PC-3 (cell line): ENCODE results near the gene TMEM140. TPM values are rescaled to one million over a fixed set of nuclear protein-coding genes. Genes with fewer than 3 reads are reported as not detected.

Source experiments
- ATAC-seq: fragments of 200-7000 bp; cut with Tn5 transposase; 2 replicates; pipeline ENCODE4 v1.9.1; 2020; ENCODE audit warnings: mild to moderate bottlenecking, moderate library complexity
- BruUV-seq: library from RNA; stranded (reverse); fragments of 400-500 nt; replicated peaks from 2 replicates; lab custom pipeline; 2021; lab: Mats Ljungman, UMichigan
- CTCF ChIA-PET: fragments of 300-600 bp; sonication (Branson Sonifier 250); formaldehyde crosslinking; loops from one replicate; lab custom pipeline; 2022; ENCODE audit warnings: antibody characterized with exemption; lab: Charles Lee
- POLR2A ChIA-PET: fragments of 300-600 bp; sonication (Branson Sonifier 250); formaldehyde crosslinking; loops from one replicate; lab custom pipeline; 2022; ENCODE audit warnings: antibody characterized with exemption; ENCODE audit not compliant: unreplicated experiment; lab: Charles Lee
- DNase-seq: peaks from one replicate; pipeline ENCODE4 v3.0.0-alpha.2; 2015
- H2AFZ ChIP-seq: fragments of 300-600 bp; sonication (generic); 2 replicates; pipeline ENCODE4 v1.6.0; 2016; ENCODE audit warnings: antibody characterized with exemption, low read length
- H3F3A ChIP-seq: fragments of 300-600 bp; sonication (generic); one replicate; pipeline ENCODE4 v1.6.0; 2017; ENCODE audit warnings: antibody characterized with exemption, low read length, control low read depth, mild to moderate bottlenecking; ENCODE audit not compliant: unreplicated experiment
- H3K27ac ChIP-seq: fragments of 300-600 bp; sonication (generic); 2 replicates; pipeline ENCODE4 v1.5.1; 2016; ENCODE audit warnings: mild to moderate bottlenecking, low read length
- H3K27me3 ChIP-seq: fragments of 300-600 bp; sonication (generic); 2 replicates; pipeline ENCODE4 v1.6.1; 2016; ENCODE audit warnings: low read length, mixed read lengths
- H3K36me3 ChIP-seq: fragments of 300-600 bp; sonication (generic); 2 replicates; pipeline ENCODE4 v1.6.1; 2016; ENCODE audit warnings: low read depth, mixed run types, low read length, mixed read lengths
- H3K4me1 ChIP-seq: fragments of 300-600 bp; sonication (generic); 2 replicates; pipeline ENCODE4 v1.5.1; 2016; ENCODE audit warnings: low read length; ENCODE audit not compliant: insufficient read depth
- H3K4me2 ChIP-seq: fragments of 300-600 bp; sonication (generic); 2 replicates; pipeline ENCODE4 v1.6.0; 2016; ENCODE audit warnings: low read length
- H3K4me3 ChIP-seq: fragments of 300-600 bp; sonication (generic); 2 replicates; pipeline ENCODE4 v1.5.1; 2016; ENCODE audit warnings: mild to moderate bottlenecking, low read length, mixed read lengths
- H3K79me2 ChIP-seq: fragments of 300-600 bp; sonication (generic); 2 replicates; pipeline ENCODE4 v1.6.1; 2017; ENCODE audit warnings: low read length, mixed read lengths
- H3K9ac ChIP-seq: fragments of 300-600 bp; sonication (generic); 2 replicates; pipeline ENCODE4 v1.6.0; 2016; ENCODE audit warnings: mild to moderate bottlenecking, low read length
- H3K9me2 ChIP-seq: fragments of 300-600 bp; sonication (generic); replicated peaks from 2 replicates; pipeline ENCODE4 v1.6.1; 2016; ENCODE audit warnings: mixed run types, low read length, mixed read lengths
- H3K9me3 ChIP-seq: fragments of 300-600 bp; sonication (generic); 2 replicates; pipeline ENCODE4 v1.6.1; 2016; ENCODE audit warnings: low read length, mixed read lengths
- H4K20me1 ChIP-seq: fragments of 300-600 bp; sonication (generic); 2 replicates; pipeline ENCODE4 v1.6.1; 2016; ENCODE audit warnings: low read length, mixed read lengths
- EZH2 ChIP-seq: fragments of 300-600 bp; sonication (generic); IDR thresholded peaks from one replicate; pipeline ENCODE4 v1.6.1; 2017; ENCODE audit warnings: antibody characterized with exemption, mild to moderate bottlenecking, low read length; ENCODE audit not compliant: unreplicated experiment
- EZH2phosphoT487 ChIP-seq: fragments of 300-600 bp; sonication (generic); IDR thresholded peaks from 2 replicates; pipeline ENCODE4 v1.6.1; 2018; ENCODE audit warnings: mild to moderate bottlenecking, antibody characterized with exemption, low read length, borderline replicate concordance
- intact Hi-C: fragments of 100-400 bp; cut with micrococcal nuclease; formaldehyde crosslinking; loops from 2 replicates; pipeline ENCODE4 v1.9.0; 2023
- total RNA-seq: library from RNA; depleted of rRNA; stranded (reverse); fragments of >200 nt; gene quantifications from 2 replicates; pipeline ENCODE4 v1.2.3, GENCODE V29; 2014
- TF ChIP-seq, protein P1 (sequence below): fragments of 300-600 bp; sonication (generic); conservative IDR thresholded peaks from 2 replicates; pipeline ENCODE4 v1.5.1; 2017; ENCODE audit warnings: antibody characterized with exemption, low read depth, mild to moderate bottlenecking, low read length

Gene TMEM140
- total RNA-seq, 1 experiment from 2014 or later: not detected

DNA sequence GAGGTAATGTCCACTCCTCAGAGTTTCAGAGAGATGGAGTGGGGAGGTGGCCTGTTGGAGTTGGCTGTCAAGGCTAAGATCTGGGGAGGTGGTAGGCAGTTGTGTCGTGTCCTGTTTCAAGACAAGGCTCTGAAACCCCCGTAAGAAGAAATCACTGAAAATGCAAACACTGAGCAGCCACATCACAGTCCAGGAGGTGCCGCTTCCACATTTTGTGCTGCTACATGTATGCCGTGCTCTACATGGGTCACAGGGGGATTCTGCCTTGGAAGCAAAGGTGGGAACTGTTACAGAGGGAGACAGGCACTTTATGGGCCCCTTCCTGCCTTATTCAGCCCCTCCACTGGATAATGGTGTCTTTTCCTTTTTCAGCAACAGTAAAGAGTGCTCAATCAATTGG lies 51.6 kb downstream of the TMEM140 start:
- Histone ChIP-seq H3K27me3 (no peaks in the 10 kb centered on the region), H3K27ac (no peak overlapping the region), H3K9me2 (no peaks in the 10 kb centered on the region), H3K4me1 (no peaks in the 10 kb centered on the region), H3K4me2 (no peak overlapping the region), H4K20me1 (no peaks in the 10 kb centered on the region), H3K9me3 (no peaks in the 10 kb centered on the region), H3K9ac (no peak overlapping the region), H3K79me2 (no peaks in the 10 kb centered on the region), H3K36me3 (no peaks in the 10 kb centered on the region), H3F3A (no peaks in the 10 kb centered on the region), H3K4me3 (no peak overlapping the region), H2AFZ (no peak overlapping the region)
- POLR2A ChIA-PET: no interaction called here
- no TSS peak for BruUV-seq
- TF ChIP-seq, protein P1, sequence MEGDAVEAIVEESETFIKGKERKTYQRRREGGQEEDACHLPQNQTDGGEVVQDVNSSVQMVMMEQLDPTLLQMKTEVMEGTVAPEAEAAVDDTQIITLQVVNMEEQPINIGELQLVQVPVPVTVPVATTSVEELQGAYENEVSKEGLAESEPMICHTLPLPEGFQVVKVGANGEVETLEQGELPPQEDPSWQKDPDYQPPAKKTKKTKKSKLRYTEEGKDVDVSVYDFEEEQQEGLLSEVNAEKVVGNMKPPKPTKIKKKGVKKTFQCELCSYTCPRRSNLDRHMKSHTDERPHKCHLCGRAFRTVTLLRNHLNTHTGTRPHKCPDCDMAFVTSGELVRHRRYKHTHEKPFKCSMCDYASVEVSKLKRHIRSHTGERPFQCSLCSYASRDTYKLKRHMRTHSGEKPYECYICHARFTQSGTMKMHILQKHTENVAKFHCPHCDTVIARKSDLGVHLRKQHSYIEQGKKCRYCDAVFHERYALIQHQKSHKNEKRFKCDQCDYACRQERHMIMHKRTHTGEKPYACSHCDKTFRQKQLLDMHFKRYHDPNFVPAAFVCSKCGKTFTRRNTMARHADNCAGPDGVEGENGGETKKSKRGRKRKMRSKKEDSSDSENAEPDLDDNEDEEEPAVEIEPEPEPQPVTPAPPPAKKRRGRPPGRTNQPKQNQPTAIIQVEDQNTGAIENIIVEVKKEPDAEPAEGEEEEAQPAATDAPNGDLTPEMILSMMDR: no peak
- TF ChIP-seq EZH2phosphoT487: no peak
- no peak for TF ChIP-seq EZH2
- intact Hi-C loops: no loop called here
- CTCF ChIA-PET: no interaction called here
- DNase-seq: no peak
- ATAC-seq: no peak

DNA sequence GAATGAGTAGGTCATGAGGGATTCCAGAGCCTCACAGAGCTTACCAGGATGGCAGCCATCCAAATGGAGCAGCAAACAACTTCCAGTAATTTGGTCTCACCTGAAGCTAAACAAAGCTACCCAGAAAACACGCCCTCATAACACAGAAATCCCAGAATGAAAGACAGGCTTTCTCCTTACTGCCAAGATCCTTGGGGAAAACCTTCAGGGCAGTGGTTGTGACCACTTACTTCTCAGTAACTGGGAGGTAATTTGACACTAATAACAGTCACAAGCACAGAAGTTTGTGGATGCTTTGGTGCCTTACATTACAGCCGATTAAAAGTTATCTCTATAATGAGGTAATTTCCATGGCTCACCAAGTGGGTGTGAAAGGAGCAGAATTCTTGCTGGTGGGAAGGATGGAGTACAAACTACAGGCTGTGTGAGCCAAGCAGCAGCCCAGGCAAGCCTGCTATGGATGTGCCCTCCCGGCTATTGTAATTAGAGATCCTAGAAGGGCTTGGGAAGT lies 53.0 kb downstream of the TMEM140 start:
- Histone ChIP-seq H3K4me3 (no peak overlapping the region), H3F3A (no peaks in the 10 kb centered on the region), H3K4me1 (no peaks in the 10 kb centered on the region), H4K20me1 (no peaks in the 10 kb centered on the region), H3K9ac (no peak overlapping the region), H3K27me3 (no peaks in the 10 kb centered on the region), H3K4me2 (no peak overlapping the region), H3K9me2 (no peaks in the 10 kb centered on the region), H3K36me3 (no peaks in the 10 kb centered on the region), H3K9me3 (no peaks in the 10 kb centered on the region), H3K79me2 (no peaks in the 10 kb centered on the region), H3K27ac (no peak overlapping the region), H2AFZ (no peak overlapping the region)
- no TSS peak for BruUV-seq
- TF ChIP-seq EZH2 (no peak), EZH2phosphoT487 (no peak)
- TF ChIP-seq, protein P1: no peak
- ChIA-PET CTCF (no interaction called here), POLR2A (no interaction called here)
- ATAC-seq: no peak
- no peak for DNase-seq
- intact Hi-C loops: no loop called here

DNA sequence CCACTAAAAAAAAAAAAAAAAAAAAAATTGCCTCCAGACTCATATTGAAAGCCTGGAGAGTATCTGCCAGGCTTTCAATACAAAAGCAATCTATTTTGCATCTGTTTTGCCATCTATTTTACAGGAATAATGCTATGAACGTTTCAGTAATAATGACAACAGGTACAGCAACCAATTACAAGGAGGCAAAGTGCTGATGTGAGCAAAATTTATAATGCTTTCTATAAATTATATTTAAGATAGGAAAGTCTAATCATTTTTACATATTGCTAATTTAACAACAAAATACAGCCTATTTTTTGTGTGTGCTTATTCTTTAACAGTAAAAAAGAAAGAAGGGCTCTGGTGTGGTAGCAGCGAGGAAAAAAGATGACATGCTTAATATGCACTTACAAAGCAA lies 53.5 kb downstream of the TMEM140 start:
- ChIA-PET POLR2A (no interaction called here), CTCF (no interaction called here)

More for the DNA sequence above, 53.5 kb downstream of the TMEM140 start:
- Histone ChIP-seq H3K36me3 (no peaks in the 10 kb centered on the region), H3K9me3 (no peaks in the 10 kb centered on the region), H3K79me2 (no peaks in the 10 kb centered on the region), H3K27me3 (no peaks in the 10 kb centered on the region), H3K9me2 (no peaks in the 10 kb centered on the region), H3F3A (no peaks in the 10 kb centered on the region), H3K27ac (no peak overlapping the region), H4K20me1 (no peaks in the 10 kb centered on the region), H2AFZ (no peak overlapping the region), H3K4me2 (no peak overlapping the region), H3K4me1 (no peaks in the 10 kb centered on the region), H3K9ac (no peak overlapping the region), H3K4me3 (no peak overlapping the region)
- TF ChIP-seq EZH2phosphoT487 (no peak), EZH2 (no peak)
- TF ChIP-seq, protein P1: no peak
- intact Hi-C loops: no loop called here
- DNase-seq (no peak), ATAC-seq (no peak)
- BruUV-seq: no TSS peak
